Activated B cell treated with CpG ODN at 0.5 μM for 24 hours (primary cell): ENCODE measurements around the gene KIF21A. TPM values are rescaled to one million over a fixed set of nuclear protein-coding genes. Genes with fewer than 3 reads are reported as not detected.

Source experiments
- ATAC-seq: fragments of 200-7000 bp; cut with Tn5 transposase; one replicate; pipeline ENCODE4 v1.10.0; 2021; ENCODE audit warnings: low read depth, mild to moderate bottlenecking, moderate library complexity
- CTCF ChIA-PET: fragments of 350-600 bp; sonication (Branson Sonifier 250); formaldehyde crosslinking; loops from one replicate; lab custom pipeline; 2021; ENCODE audit warnings: antibody characterized with exemption; lab: Charles Lee
- POLR2A ChIA-PET: fragments of 350-600 bp; sonication (Branson Sonifier 250); formaldehyde crosslinking; loops from one replicate; lab custom pipeline; 2021; ENCODE audit warnings: antibody characterized with exemption; lab: Charles Lee
- DNase-seq: peaks from one replicate; pipeline ENCODE4 v3.0.0; 2022
- H3K27ac Mint-ChIP-seq: one replicate; pipeline ENCODE4 v1.8.0; 2020; ENCODE audit warnings: mixed read lengths
- H3K27me3 Mint-ChIP-seq: one replicate; pipeline ENCODE4 v1.8.0; 2021; ENCODE audit warnings: mixed read lengths
- H3K36me3 Mint-ChIP-seq: one replicate; pipeline ENCODE4 v1.8.0; 2021; ENCODE audit warnings: low read depth, mixed read lengths
- H3K4me1 Mint-ChIP-seq: one replicate; pipeline ENCODE4 v1.8.0; 2021; ENCODE audit warnings: mixed read lengths
- H3K4me3 Mint-ChIP-seq: one replicate; pipeline ENCODE4 v1.8.0; 2020; ENCODE audit warnings: mild to moderate bottlenecking, mixed read lengths
- H3K9me3 Mint-ChIP-seq: one replicate; pipeline ENCODE4 v1.8.0; 2020; ENCODE audit warnings: mixed read lengths
- intact Hi-C: fragments of 100-400 bp; cut with micrococcal nuclease; formaldehyde crosslinking; loops from one replicate; pipeline ENCODE4 v1.15.1; 2024
- total RNA-seq: library from RNA; stranded (reverse); gene quantifications from 2 replicates; pipeline ENCODE4 v1.2.3, GENCODE V29; 2022
- TF ChIP-seq, protein P1 (sequence below): fragments of 200-600 bp; IDR thresholded peaks from one replicate; pipeline ENCODE4 v1.8.0; 2022; ENCODE audit warnings: antibody characterized with exemption, mild to moderate bottlenecking

KIF21A gene
- total RNA-seq, 1 donor from 2014 or later = 7.6 TPM

DNA sequence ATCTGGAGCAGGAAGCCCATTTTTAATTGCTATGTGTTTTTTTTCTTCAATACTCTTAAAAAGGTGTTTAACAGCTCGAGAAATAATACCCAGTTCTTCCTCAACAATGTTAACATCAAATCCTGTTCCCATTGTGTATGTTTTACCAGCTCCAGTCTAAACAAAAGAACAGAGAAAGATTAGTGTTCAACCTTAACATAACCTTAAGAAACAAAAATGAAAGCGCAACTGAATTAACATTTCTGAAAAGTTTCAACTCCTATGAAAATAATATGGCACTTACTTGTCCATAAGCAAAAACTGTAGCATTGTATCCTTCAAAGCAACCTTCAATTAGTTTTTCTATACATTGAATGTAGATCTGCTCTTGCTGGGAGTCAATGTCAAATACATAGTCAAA is 73.2 kb downstream of the KIF21A start:
- CTCF ChIA-PET = no interaction called here
- POLR2A ChIA-PET = no interaction called here
- intact Hi-C loops = loop anchor here (5.0 kb wide), 1 partner anchor 73 kb away; the partner anchor contains the start of gene KIF21A
- TF ChIP-seq, protein P1, sequence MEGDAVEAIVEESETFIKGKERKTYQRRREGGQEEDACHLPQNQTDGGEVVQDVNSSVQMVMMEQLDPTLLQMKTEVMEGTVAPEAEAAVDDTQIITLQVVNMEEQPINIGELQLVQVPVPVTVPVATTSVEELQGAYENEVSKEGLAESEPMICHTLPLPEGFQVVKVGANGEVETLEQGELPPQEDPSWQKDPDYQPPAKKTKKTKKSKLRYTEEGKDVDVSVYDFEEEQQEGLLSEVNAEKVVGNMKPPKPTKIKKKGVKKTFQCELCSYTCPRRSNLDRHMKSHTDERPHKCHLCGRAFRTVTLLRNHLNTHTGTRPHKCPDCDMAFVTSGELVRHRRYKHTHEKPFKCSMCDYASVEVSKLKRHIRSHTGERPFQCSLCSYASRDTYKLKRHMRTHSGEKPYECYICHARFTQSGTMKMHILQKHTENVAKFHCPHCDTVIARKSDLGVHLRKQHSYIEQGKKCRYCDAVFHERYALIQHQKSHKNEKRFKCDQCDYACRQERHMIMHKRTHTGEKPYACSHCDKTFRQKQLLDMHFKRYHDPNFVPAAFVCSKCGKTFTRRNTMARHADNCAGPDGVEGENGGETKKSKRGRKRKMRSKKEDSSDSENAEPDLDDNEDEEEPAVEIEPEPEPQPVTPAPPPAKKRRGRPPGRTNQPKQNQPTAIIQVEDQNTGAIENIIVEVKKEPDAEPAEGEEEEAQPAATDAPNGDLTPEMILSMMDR = no peak
- no peak overlapping the region for H3K4me3 Mint-ChIP-seq
- ATAC-seq (no peak), DNase-seq (no peak)
- H3K4me1 Mint-ChIP-seq = peaks cover 2% of the 10 kb centered on the region
- no peaks in the 10 kb centered on the region for H3K36me3 Mint-ChIP-seq
- H3K27me3 Mint-ChIP-seq = no peaks in the 10 kb centered on the region
- no peak overlapping the region for H3K27ac Mint-ChIP-seq
- H3K9me3 Mint-ChIP-seq = no peaks in the 10 kb centered on the region

DNA sequence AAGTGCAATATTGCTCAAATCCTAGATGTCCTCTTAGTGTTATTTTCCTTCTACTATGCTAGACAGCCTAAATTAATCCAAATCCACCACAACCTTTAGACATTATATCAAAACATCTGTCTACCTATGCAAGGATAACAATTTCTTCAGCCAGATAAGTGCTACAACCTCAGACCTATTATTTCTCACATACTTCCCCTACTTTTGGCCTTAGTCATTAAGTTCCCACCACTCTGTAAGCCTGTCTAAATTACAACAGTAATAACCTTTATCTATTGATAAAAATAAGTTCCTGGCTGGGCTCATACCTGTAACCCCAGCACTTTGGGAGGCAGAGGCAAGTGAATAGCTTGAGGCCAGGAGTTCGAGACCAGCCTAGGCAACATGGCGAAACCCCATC is 74.0 kb downstream of the KIF21A start:
- Mint-ChIP-seq H3K9me3 (no peaks in the 10 kb centered on the region), H3K4me3 (no peak overlapping the region), H3K36me3 (no peaks in the 10 kb centered on the region), H3K27ac (no peak overlapping the region), H3K27me3 (no peaks in the 10 kb centered on the region), H3K4me1 (peaks cover 2% of the 10 kb centered on the region)
- DNase-seq = no peak
- ATAC-seq = no peak
- intact Hi-C loops = no loop called here
- CTCF ChIA-PET = no interaction called here
- TF ChIP-seq, protein P1 = no peak
- POLR2A ChIA-PET = no interaction called here

DNA sequence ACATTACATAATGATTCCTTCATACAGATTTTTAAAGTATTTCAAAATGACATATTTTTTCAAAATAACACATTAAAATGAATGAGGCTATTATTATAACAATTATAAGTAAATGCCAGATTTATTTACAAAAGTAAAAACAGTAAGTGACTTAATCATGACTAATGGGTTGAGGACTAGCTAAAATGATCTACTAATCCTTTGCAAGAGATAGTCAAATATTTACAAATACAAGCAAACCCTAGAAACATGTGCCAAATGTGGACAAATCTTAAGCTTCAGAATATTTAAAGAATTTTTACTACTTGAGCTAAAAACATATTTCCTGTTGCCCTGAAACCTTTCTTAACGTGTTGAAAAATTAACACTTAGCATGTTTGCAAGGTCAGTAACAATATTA is 74.8 kb downstream of the KIF21A start:
- no peak overlapping the region for H3K27ac Mint-ChIP-seq
- no peak for ATAC-seq
- intact Hi-C loops = no loop called here

DNA sequence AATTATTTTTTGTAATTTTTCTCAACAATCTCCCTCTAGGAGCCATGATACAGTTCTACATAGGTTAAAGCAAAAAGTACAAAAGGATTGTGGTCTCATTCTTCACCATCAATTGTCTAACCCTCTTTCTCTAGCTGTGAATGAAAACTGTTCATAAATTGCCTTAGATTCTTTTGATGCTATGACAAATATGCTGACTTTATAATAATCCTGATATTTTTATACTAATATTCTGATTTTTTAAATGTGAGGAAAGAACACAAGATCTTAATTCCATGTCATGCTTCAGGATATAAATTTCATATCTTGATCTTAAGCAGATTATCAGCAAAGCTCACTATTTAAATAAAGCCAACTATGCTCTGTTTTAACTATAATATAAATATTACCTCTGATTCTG is 75.4 kb downstream of the KIF21A start:
- ATAC-seq (no peak), DNase-seq (no peak)
- no peaks in the 10 kb centered on the region for H3K9me3 Mint-ChIP-seq
- ChIA-PET POLR2A (no interaction called here), CTCF (no interaction called here)
- intact Hi-C loops = no loop called here
- TF ChIP-seq, protein P1 = no peak
- H3K4me3 Mint-ChIP-seq = no peak overlapping the region
- no peaks in the 10 kb centered on the region for H3K4me1 Mint-ChIP-seq
- H3K36me3 Mint-ChIP-seq = no peaks in the 10 kb centered on the region
- no peak overlapping the region for H3K27ac Mint-ChIP-seq
- H3K27me3 Mint-ChIP-seq = no peaks in the 10 kb centered on the region

More for the DNA sequence above, 74.8 kb downstream of the KIF21A start:
- no peak for DNase-seq
- ChIA-PET POLR2A (no interaction called here), CTCF (no interaction called here)
- H3K4me1 Mint-ChIP-seq = peaks cover 2% of the 10 kb centered on the region
- no peaks in the 10 kb centered on the region for H3K36me3 Mint-ChIP-seq
- no peaks in the 10 kb centered on the region for H3K27me3 Mint-ChIP-seq
- H3K9me3 Mint-ChIP-seq = no peaks in the 10 kb centered on the region
- TF ChIP-seq, protein P1 = no peak
- H3K4me3 Mint-ChIP-seq = no peak overlapping the region

DNA sequence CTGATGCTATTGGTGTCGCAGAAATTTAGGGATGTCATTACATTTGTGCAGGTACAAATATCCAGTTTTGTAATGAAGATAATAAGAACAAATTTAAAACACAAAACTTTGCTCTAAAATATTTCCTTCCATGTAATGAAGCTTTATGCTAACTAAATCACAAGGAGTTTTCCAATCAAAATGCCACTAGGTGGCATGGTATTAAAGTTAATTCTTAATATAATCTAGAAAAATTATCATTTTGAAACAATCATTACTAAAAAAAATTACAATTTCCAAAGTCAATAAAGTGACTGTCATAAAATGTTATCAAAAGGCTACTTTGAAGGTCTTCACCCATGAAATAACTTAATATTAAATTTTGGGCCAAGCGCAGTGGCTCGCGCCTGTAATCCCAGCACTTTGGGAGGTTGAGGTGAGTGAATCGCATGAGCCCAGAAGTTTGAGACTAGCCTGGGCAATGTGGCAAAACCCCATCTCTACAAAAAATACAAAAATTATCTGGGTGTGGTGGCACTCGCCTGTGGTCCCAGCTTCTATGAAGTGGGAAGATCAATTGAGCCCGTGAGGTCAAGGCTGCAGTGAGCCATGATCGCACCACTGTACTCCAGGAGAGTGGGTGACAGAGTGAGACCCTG is 77.4 kb downstream of the KIF21A start:
- Mint-ChIP-seq H3K27ac (no peak overlapping the region), H3K9me3 (no peaks in the 10 kb centered on the region), H3K4me3 (no peak overlapping the region), H3K27me3 (no peaks in the 10 kb centered on the region), H3K36me3 (no peaks in the 10 kb centered on the region), H3K4me1 (no peaks in the 10 kb centered on the region)
- ATAC-seq (no peak), DNase-seq (no peak)
- POLR2A ChIA-PET = no interaction called here
- intact Hi-C loops = loop anchor here (2.0 kb wide), 1 partner anchor 327 kb away; no protein-coding TSS in a partner anchor
- TF ChIP-seq, protein P1 = no peak
- CTCF ChIA-PET = no interaction called here
